ENCODE results near the gene LARGE1.

DNA sequence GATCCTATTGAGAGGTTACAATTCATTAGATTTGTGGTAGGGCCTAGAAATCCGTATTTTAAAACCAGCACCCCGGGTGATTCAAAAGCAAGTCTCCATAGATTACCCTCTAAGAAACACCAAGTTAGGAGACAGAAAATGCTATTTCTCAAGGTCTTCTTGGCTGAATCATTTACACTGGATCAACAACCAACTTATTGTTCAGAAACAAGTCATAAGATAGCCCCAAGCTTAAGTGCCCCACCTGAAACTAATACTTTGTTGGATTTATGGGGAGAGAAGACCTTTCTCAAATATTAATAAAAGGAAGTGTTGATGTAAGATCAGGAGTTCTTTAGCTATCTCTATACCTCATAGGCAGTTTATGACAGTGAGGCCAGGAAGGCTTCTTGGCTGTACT, 345.2 kb downstream of the LARGE1 start:
- no peak for TF ChIP-seq POLR2AphosphoS5 (IDR thresholded peaks at IDR 0.05; ENCODE audit: low read depth, low read length)
- TF ChIP-seq POLR2A (IDR thresholded peaks at IDR 0.05; ENCODE audit: low read depth, low read length): no peak
- TF ChIP-seq TAF1 (IDR thresholded peaks at IDR 0.05; ENCODE audit: low read depth, low read length): no peak
